Measurements from ENCODE around the gene SVOPL.
"Not testable (repeated sequence)": the region's sequence is repeated elsewhere in the genome, so short reads cannot be mapped to it uniquely, and the experiment has no call there.

Gene SVOPL

GRCh38 chr7:138705167-138705566 is 4.0 kb upstream of the SVOPL start:
- TF ChIP-seq, protein P1, sequence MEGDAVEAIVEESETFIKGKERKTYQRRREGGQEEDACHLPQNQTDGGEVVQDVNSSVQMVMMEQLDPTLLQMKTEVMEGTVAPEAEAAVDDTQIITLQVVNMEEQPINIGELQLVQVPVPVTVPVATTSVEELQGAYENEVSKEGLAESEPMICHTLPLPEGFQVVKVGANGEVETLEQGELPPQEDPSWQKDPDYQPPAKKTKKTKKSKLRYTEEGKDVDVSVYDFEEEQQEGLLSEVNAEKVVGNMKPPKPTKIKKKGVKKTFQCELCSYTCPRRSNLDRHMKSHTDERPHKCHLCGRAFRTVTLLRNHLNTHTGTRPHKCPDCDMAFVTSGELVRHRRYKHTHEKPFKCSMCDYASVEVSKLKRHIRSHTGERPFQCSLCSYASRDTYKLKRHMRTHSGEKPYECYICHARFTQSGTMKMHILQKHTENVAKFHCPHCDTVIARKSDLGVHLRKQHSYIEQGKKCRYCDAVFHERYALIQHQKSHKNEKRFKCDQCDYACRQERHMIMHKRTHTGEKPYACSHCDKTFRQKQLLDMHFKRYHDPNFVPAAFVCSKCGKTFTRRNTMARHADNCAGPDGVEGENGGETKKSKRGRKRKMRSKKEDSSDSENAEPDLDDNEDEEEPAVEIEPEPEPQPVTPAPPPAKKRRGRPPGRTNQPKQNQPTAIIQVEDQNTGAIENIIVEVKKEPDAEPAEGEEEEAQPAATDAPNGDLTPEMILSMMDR (IDR thresholded peaks at IDR 0.05; ENCODE audit: insufficient read depth, low read depth, low read length, missing control alignments): no peak
- DNase-seq (ENCODE audit: low read depth): no peak
- no peak overlapping the region for H3K4me3 ChIP-seq (ENCODE audit: low read depth, low read length)

GRCh38 chr7:138701537-138701923 is 368 bp upstream of the SVOPL start:
- no peak overlapping the region for H3K4me3 ChIP-seq (ENCODE audit: low read depth, low read length)
- DNase-seq (ENCODE audit: low read depth): no peak
- TF ChIP-seq, protein P1 (IDR thresholded peaks at IDR 0.05; ENCODE audit: insufficient read depth, low read depth, low read length, missing control alignments): no peak

DNA sequence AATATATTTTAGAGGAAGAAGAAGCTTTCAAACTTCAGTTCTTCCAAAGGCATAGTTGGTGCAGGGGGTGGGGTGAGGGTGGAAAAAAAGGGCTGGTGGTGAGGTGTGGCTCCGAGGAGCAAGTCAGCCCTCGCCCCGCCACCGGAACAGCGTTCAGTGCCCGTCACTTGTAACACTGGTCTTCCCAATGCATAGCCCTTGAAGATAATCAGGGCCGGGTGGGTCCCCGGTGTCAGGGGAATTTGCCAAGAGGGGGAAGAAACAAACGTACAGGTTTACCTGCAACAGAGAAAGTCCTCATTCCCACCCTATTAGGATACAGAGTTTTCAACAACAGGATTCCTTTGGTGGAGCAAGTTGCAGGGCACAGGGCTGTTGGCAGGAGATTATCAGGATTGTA is 1.5 kb downstream of the SVOPL start:
- TF ChIP-seq, protein P1 (IDR thresholded peaks at IDR 0.05; ENCODE audit: insufficient read depth, low read depth, low read length, missing control alignments): no peak
- no peak for DNase-seq (ENCODE audit: low read depth)

DNA sequence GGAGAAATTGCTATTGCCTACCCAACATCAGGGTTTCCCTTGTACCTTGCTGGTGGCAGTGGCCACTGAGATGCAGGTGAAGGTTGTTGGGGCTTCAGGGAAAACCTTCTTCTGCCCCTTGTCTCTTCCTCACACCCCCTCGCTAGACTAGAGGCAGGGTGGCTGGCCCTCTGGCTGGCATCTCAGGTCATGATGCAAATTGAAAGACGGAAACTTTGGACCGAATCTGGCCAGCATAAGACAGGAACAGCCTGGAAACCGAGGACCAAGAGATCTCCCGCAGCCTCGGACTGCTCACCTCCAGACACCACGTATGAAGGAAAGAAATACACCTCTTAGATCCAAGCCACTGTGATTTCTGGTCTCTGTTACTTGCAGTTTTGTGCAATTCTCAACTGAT is 2.9 kb downstream of the SVOPL start:
- H3K4me3 ChIP-seq (ENCODE audit: low read depth, low read length): no peak overlapping the region
- TF ChIP-seq, protein P1 (IDR thresholded peaks at IDR 0.05; ENCODE audit: insufficient read depth, low read depth, low read length, missing control alignments): no peak
- no peak for DNase-seq (ENCODE audit: low read depth)

More for the DNA sequence above, 1.5 kb downstream of the SVOPL start:
- H3K4me3 ChIP-seq (ENCODE audit: low read depth, low read length): no peak overlapping the region

DNA sequence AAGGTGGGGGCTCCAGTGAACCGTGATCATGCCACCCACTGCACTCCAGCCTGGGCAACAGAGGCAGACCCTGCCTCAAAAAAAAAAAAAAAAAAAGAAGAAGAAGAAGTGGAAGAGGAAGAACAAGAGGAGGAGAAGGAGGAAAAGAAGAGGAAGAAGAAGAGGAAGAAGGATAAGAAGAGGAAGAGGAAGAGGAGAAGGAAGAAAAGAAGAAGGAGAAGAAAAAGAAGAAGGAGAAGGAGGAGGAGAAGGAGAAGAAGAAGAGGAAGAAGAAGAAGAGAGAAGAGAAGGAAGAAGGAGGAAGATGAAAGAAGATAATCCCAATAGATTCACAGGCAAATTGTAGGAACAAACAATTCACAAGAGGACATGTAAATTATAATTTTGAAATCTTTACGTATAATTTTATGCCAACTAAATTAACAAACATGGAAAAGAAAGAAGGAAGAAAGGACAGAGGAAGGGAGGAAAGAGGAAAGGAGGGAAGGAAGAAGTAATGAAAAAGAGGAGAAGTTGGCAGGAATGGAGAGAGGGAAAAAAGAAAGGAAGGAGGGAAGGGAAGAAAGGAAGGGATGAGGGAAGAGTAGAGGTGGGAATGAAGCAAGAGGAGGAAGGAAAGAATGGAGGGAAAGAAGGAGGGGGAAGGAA is 3.5 kb downstream of the SVOPL start:
- TF ChIP-seq, protein P1 (IDR thresholded peaks at IDR 0.05; ENCODE audit: insufficient read depth, low read depth, low read length, missing control alignments): no peak
- no peak for DNase-seq (ENCODE audit: low read depth)
- H3K4me3 ChIP-seq (ENCODE audit: low read depth, low read length): no peak overlapping the region

DNA sequence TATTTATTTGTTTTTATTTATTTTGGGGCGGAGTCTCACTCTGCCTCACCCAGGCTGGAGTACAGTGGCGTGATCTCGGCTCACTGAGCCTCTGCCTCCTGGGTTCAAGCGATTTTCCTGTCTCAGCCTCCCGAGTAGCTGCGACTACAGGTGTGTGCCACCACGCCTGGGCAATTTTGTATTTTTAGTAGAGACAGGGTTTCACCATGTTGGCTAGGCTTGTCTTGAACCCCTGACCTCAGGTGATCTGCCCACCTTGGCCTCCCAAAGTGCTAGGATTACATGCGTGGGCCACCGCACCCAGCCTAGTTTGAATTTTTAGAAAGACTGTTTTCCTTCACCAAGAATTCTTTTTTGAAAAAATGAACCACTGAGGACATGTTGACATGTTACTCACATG is 5.4 kb downstream of the SVOPL start:
- not testable (repeated sequence) for H3K4me3 ChIP-seq (ENCODE audit: low read depth, low read length); DNase-seq (ENCODE audit: low read depth)

DNA sequence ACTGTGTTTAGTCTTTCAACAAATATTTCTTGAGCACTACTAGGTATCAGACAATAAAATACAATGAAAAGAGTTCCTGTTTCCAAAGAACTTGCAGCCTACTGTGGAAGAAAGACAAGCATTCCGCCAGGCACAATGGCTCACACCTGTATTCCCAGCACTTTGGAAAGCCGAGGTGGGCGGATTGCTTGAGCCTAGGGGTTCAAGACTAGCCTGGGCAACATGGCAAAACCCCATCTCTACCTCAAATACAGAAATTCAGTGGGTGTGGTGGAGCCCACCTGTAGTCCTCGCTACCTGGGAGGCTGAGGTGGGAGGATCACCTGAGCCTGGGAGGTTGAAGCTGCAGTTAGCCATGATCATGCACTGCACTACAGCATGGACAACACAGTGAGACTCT is 6.1 kb downstream of the SVOPL start:
- TF ChIP-seq, protein P1 (IDR thresholded peaks at IDR 0.05; ENCODE audit: insufficient read depth, low read depth, low read length, missing control alignments): no peak
- no peak for DNase-seq (ENCODE audit: low read depth)
- H3K4me3 ChIP-seq (ENCODE audit: low read depth, low read length): no peak overlapping the region

Measured in GM12865 (cell line).